K562 (cell line): Measurements from ENCODE around the gene BLCAP. TPM values are rescaled to one million over a fixed set of nuclear protein-coding genes. Genes with fewer than 3 reads are reported as not detected.
A peak's percentile ranks its signal among the peaks of the same experiment; 100 is the strongest.

Experiments used
- CREB3L1 ChIP-seq: fragments of 450-650 bp; IDR thresholded peaks from 2 replicates; pipeline ENCODE4 v1.6.1; 2014; ENCODE audit warnings: low read depth, mild to moderate bottlenecking, moderate library complexity, borderline replicate concordance
- ELF1 ChIP-seq: fragments of 200-800 bp; sonication (Bioruptor generic); IDR thresholded peaks from 2 replicates; pipeline ENCODE4 v1.6.1; 2016; ENCODE audit warnings: missing genetic modification characterization, missing compliant biosample characterization
- NFE2L1 ChIP-seq: fragments of 450-650 bp; IDR thresholded peaks from 2 replicates; pipeline ENCODE4 v1.6.1; 2016; ENCODE audit warnings: missing genetic modification characterization, low read depth, mild to moderate bottlenecking, missing compliant biosample characterization, moderate library complexity, borderline replicate concordance
- PHF21A ChIP-seq: fragments of 450-650 bp; IDR thresholded peaks from 2 replicates; pipeline ENCODE4 v1.6.1; 2017; ENCODE audit warnings: low read depth, borderline replicate concordance
- POLR2G ChIP-seq: fragments of 200-400 bp; formaldehyde crosslinking; IDR thresholded peaks from 2 replicates; pipeline ENCODE4 v1.6.1; 2017; ENCODE audit warnings: low read depth, mild to moderate bottlenecking, antibody characterized with exemption, low read length, moderate library complexity
- RHOXF2B ChIP-seq: fragments of 250-450 bp; sonication (Bioruptor Pico); conservative IDR thresholded peaks from 2 replicates; pipeline ENCODE4 v1.5.1; 2021
- RREB1 ChIP-seq: fragments of 250-450 bp; sonication (Bioruptor Pico); IDR thresholded peaks from 2 replicates; pipeline ENCODE4 v1.4.0; 2020
- SMARCE1 ChIP-seq: fragments of 450-650 bp; IDR thresholded peaks from 2 replicates; pipeline ENCODE4 v1.7.1; 2016; ENCODE audit warnings: mild to moderate bottlenecking
- U2AF2 ChIP-seq: fragments of 200-400 bp; formaldehyde crosslinking; optimal IDR thresholded peaks from 2 replicates; pipeline ENCODE3; 2017; ENCODE audit warnings: low read depth, mild to moderate bottlenecking, low read length
- XRCC5 ChIP-seq: fragments of 200-400 bp; formaldehyde crosslinking; IDR thresholded peaks from 2 replicates; pipeline ENCODE4 v1.6.1; 2017; ENCODE audit warnings: low read depth, mild to moderate bottlenecking, low read length
- ZNF511 ChIP-seq: sonication (generic); formaldehyde crosslinking; IDR thresholded peaks from 2 replicates; pipeline ENCODE4 v1.8.0; 2022; ENCODE audit warnings: mild to moderate bottlenecking, missing genetic modification reagents
- ZNF561 ChIP-seq: fragments of 450-650 bp; formaldehyde crosslinking; conservative IDR thresholded peaks from 2 replicates; pipeline ENCODE4 v1.4.0; 2020; ENCODE audit warnings: mild to moderate bottlenecking, moderate library complexity
- ZNF778 ChIP-seq: fragments of 450-650 bp; formaldehyde crosslinking; IDR thresholded peaks from 2 replicates; pipeline ENCODE4 v1.4.0; 2020; ENCODE audit warnings: mild to moderate bottlenecking, moderate library complexity
- ZNF79 ChIP-seq: fragments of 250-450 bp; sonication (Bioruptor Pico); IDR thresholded peaks from 2 replicates; pipeline ENCODE4 v1.4.0; 2020; ENCODE audit warnings: low read depth, mild to moderate bottlenecking, moderate library complexity
- polyA plus RNA-seq, 8 experiments: library from polyadenylated mRNA; depleted of rRNA in 4 of 8; stranded (reverse) in 5 of 8; unstranded in 3 of 8; fragments of >200 nt; fragmentation: Nextera tagmentation in 2 of 8; fragmentation: Illumina TruSeq in 1 of 8; extraction: Ambion mirVana in 2 of 8; extraction: Trizol in 1 of 8; gene quantifications; 2 replicates each; pipeline versions ENCODE4 v1.2.1 to v1.2.3, GENCODE V29; 2011 to 2014; ENCODE audit warnings: inconsistent platforms in 1 of 8, missing spikeins in 1 of 8
- total RNA-seq, 7 experiments: library from RNA; depleted of rRNA in 6 of 7; stranded (reverse); fragments of >200 nt in 6 of 7; fragmentation: Illumina TruSeq in 2 of 7; extraction: Trizol in 2 of 7; gene quantifications; 2 replicates each; pipeline versions ENCODE4 v1.2.1 to v1.2.3, GENCODE V29; 2011 to 2021; ENCODE audit warnings: low replicate concordance in 1 of 7
- TF ChIP-seq, protein P1 (sequence below): sonication (generic); formaldehyde crosslinking; IDR thresholded peaks from 2 replicates; pipeline ENCODE4 v1.8.0; 2022; ENCODE audit warnings: missing genetic modification reagents, mild to moderate bottlenecking, borderline replicate concordance
- TF ChIP-seq, protein P2 (sequence below): IDR thresholded peaks from 2 replicates; pipeline ENCODE4 v1.6.1; 2011; ENCODE audit not compliant: insufficient read length; ENCODE audit errors: extremely low read depth

Gene BLCAP
- total and polyA plus RNA-seq, 9 of the 15 experiments (the other 6 are each of a cell fraction or from before 2014, with no cell fraction given): 16.9 to 41.5 (median 27.6) TPM

DNA sequence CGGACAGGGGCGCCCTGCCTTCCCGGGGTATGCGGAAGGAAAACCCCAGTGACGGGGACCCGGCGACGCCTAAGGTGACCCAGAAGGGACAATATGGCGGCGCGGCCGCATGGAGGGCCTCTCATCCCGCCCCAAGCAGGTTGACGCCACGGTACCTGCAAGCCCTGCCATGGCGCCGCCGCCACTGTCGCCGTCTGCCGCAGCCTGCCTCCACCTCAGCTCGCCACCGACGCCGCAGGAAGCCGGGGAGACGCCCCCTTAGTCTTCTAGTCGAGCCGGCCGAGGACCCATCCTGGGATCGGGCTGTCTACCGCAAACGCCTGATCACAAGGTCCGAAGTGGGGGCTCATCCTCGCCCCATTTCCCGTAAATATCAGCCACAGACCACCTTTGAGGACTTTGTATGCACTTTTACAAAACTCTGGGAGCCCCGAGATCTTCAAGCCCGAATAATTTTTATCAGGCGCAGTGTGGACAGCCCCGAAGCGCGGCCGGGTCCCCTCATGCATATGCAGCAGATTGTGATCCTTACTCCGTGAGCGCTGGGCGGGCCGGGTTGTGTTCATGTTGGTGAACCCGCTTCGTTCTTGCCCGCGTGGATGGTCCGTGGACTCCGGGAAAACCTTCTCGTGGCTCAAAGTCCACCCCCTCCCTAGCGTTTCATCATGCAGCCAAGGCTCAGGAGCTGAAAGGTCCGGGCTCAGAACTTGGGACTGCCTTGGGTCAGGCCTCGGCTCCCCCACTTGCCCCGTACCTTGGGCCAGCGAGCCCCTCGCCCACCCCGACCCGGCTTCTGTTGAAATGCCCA is at the start of gene BLCAP (continued):
- TF ChIP-seq ZNF511 (CRISPR knock-in tag) (no peak), POLR2G (peak; percentile 96), NFE2L1 (tag) (no peak), U2AF2 (no peak), ZNF561 (no peak), PHF21A (no peak), ZNF79 (CRISPR knock-in tag) (no peak), XRCC5 (peak; percentile 64; the same call in 1 of the 2 replicates), ELF1 (tag) (no peak), CREB3L1 (peak; percentile 52; the same call in 1 of the 2 replicates), RREB1 (CRISPR knock-in tag) (no peak), RHOXF2B (no peak), ZNF778 (CRISPR knock-in tag) (no peak), SMARCE1 (no peak)
- TF ChIP-seq, protein P1, sequence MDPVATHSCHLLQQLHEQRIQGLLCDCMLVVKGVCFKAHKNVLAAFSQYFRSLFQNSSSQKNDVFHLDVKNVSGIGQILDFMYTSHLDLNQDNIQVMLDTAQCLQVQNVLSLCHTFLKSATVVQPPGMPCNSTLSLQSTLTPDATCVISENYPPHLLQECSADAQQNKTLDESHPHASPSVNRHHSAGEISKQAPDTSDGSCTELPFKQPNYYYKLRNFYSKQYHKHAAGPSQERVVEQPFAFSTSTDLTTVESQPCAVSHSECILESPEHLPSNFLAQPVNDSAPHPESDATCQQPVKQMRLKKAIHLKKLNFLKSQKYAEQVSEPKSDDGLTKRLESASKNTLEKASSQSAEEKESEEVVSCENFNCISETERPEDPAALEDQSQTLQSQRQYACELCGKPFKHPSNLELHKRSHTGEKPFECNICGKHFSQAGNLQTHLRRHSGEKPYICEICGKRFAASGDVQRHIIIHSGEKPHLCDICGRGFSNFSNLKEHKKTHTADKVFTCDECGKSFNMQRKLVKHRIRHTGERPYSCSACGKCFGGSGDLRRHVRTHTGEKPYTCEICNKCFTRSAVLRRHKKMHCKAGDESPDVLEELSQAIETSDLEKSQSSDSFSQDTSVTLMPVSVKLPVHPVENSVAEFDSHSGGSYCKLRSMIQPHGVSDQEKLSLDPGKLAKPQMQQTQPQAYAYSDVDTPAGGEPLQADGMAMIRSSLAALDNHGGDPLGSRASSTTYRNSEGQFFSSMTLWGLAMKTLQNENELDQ (CRISPR knock-in tag): no peak
- TF ChIP-seq, protein P2, sequence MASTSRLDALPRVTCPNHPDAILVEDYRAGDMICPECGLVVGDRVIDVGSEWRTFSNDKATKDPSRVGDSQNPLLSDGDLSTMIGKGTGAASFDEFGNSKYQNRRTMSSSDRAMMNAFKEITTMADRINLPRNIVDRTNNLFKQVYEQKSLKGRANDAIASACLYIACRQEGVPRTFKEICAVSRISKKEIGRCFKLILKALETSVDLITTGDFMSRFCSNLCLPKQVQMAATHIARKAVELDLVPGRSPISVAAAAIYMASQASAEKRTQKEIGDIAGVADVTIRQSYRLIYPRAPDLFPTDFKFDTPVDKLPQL: no peak
